COLO668 (cell line): Measurements from ENCODE around the gene UACA.

ENCODE experiments used
- DNase-seq: peaks from one replicate; lab custom pipeline; 2025; ENCODE audit not compliant: unreplicated experiment; lab: John Stamatoyannopoulos, UW

UACA gene

GRCh38 chr15:70605606-70606410, 157.6 kb downstream of the UACA start:
- no peak for DNase-seq

GRCh38 chr15:70604666-70605315, 158.6 kb downstream of the UACA start:
- no peak for DNase-seq
